ENCODE results near the gene LCN1. TPM values are rescaled to one million over a fixed set of nuclear protein-coding genes. Genes with fewer than 3 reads are reported as not detected.

LCN1 gene
- total RNA-seq, 1 donor: not detected

DNA sequence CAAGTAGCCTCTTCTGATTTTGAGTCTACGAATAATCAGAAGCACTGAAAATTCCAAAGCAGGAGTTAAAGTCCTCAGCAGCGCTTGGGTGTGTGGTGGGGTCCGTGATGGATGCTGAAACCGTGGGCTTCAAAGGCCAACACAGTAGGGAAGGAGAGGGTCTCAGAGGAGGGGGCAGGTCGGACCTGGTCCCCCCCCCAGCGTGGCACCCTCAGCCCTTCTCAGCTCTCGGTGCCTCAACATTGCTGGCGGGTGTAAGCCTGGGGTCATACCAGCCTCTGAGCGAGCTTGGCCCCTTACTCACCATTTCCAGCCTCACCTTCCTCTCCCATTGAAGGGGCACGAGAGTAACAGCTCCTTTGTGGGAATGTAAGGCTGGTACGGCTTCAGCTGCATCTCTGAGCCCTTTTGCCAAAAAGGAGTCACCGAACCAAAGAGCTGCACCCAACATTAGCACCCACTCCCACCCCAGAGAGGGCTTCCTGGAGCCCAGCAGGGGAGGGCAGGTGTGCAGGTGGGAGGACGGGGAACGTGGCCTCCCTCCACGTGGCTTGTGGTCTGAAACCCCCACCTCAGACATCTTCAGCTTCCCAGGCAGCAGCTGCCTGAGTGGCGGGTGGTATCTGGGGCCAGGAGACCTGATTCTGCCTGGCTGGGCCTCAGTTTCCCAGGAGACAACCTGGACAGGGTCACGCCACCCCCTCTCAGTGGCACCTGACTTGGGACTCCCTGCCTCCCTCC is 6.7 kb upstream of the LCN1 start:
- H3K36me3 ChIP-seq (ENCODE audit: insufficient read depth, low read length): no peaks in the 10 kb centered on the region
- peaks cover 3% of the 10 kb centered on the region for H3K4me1 ChIP-seq (ENCODE audit: insufficient read depth, low read length)
- no peaks in the 10 kb centered on the region for H4K20me1 ChIP-seq (ENCODE audit: insufficient read depth, low read length)
- H3K79me2 ChIP-seq (ENCODE audit: insufficient read depth, low read length): no peaks in the 10 kb centered on the region
- no peak overlapping the region for H2AFZ ChIP-seq (ENCODE audit: low read length)
- no peaks in the 10 kb centered on the region for H3K9me3 ChIP-seq (ENCODE audit: low read depth, low read length)
- peak; percentile 61 for DNase-seq (ENCODE audit: insufficient read length, low spot score, missing footprints)
- no peak overlapping the region for H3K4me2 ChIP-seq (ENCODE audit: insufficient read depth, low read length)
- no peak overlapping the region for H3K27ac ChIP-seq (ENCODE audit: low read depth, low read length)
- H3K4me3 ChIP-seq (ENCODE audit: insufficient read depth, low read length): no peak overlapping the region
- H3K27me3 ChIP-seq (ENCODE audit: insufficient read depth, low read length): no peaks in the 10 kb centered on the region
- TF ChIP-seq, protein P1, sequence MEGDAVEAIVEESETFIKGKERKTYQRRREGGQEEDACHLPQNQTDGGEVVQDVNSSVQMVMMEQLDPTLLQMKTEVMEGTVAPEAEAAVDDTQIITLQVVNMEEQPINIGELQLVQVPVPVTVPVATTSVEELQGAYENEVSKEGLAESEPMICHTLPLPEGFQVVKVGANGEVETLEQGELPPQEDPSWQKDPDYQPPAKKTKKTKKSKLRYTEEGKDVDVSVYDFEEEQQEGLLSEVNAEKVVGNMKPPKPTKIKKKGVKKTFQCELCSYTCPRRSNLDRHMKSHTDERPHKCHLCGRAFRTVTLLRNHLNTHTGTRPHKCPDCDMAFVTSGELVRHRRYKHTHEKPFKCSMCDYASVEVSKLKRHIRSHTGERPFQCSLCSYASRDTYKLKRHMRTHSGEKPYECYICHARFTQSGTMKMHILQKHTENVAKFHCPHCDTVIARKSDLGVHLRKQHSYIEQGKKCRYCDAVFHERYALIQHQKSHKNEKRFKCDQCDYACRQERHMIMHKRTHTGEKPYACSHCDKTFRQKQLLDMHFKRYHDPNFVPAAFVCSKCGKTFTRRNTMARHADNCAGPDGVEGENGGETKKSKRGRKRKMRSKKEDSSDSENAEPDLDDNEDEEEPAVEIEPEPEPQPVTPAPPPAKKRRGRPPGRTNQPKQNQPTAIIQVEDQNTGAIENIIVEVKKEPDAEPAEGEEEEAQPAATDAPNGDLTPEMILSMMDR (IDR thresholded peaks at IDR 0.05; ENCODE audit: extremely low read depth, low read depth, low read length): no peak

DNA sequence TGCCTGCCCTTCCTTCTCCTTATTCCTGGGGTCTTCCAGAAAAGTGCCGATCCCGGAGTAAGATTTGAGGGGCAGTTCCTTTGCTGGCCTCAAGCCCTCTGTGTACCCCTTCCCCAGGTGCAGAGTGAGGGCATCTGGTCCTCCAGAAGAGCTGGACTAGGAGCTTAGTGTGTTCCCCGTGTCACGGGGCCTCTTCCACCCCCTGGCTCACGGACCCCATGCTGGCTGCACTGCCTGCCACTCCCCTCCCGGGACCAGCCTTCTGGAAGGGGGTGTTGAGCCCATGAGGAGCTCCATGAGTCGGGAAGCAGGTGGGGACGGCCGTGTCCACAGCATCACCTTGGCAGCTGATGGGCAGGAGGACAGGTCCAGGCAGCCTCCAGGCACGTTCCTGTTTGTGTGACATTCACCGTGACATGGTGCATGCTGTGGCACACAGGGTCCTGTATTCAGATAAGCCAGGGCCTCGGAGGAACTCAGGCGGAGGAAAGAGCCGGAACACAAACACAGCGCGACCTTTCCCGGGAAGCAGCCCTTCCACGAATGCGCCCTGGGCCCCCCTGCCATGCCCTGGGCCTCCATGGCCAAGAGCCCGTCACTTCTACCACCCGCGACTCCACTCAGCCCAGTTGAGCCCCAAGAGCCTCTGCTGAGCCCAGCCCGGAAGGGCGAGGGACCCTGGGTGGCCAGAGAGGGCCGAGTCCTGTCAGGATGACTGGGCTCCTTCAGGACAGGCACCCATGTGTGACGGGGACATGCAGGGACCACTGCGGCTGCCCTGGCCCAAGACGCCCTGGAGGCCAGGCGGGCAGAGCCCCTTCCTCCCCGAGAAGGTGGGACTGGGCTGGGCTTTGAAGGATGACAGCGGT is 5.9 kb upstream of the LCN1 start:
- DNase-seq (ENCODE audit: insufficient read length, low spot score, missing footprints): peak; percentile 62
- no peak overlapping the region for H3K4me2 ChIP-seq (ENCODE audit: insufficient read depth, low read length)
- no peaks in the 10 kb centered on the region for H4K20me1 ChIP-seq (ENCODE audit: insufficient read depth, low read length)
- H3K4me3 ChIP-seq (ENCODE audit: insufficient read depth, low read length): no peak overlapping the region
- no peaks in the 10 kb centered on the region for H3K9me3 ChIP-seq (ENCODE audit: low read depth, low read length)
- H3K79me2 ChIP-seq (ENCODE audit: insufficient read depth, low read length): no peaks in the 10 kb centered on the region
- H3K27ac ChIP-seq (ENCODE audit: low read depth, low read length): no peak overlapping the region
- TF ChIP-seq, protein P1 (IDR thresholded peaks at IDR 0.05; ENCODE audit: extremely low read depth, low read depth, low read length): no peak
- H2AFZ ChIP-seq (ENCODE audit: low read length): no peak overlapping the region
- H3K4me1 ChIP-seq (ENCODE audit: insufficient read depth, low read length): peaks cover 3% of the 10 kb centered on the region
- H3K36me3 ChIP-seq (ENCODE audit: insufficient read depth, low read length): no peaks in the 10 kb centered on the region
- H3K27me3 ChIP-seq (ENCODE audit: insufficient read depth, low read length): no peaks in the 10 kb centered on the region

DNA sequence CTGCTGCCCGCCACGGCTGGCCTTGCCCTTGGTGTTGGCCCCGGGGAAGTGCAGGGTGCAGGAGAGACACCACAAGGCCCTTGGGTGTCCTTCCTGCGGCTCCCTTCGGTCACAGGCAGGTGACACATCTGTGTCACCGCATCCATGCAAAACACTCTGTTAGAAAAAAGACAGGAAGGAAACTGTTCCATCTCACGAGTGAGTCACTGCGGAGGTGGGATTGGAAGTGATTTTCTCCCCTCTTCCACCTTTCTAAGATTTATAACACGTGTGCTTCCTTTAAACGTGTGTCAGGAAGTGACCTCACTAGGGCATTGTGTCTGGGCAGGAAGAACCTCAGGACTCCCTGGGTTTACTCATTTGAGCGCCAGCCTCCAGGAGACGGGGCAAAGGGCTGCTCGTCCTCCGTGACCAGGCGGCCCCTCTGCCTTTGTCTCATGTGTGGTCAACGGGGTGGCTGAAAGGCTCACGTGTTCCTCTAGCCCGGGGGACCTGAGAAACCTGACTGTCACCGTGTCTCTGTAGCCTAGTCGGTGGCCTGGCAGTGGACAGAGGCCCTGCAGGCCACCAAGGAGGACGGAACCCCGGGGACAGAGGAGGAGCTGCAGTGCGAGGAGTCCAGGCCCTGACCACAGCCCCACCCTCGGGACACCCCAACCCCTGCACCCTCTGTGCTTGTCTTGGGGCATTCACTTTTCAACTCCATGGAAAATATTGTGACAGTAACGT is 4.9 kb upstream of the LCN1 start:
- Histone ChIP-seq H3K4me1 (ENCODE audit: insufficient read depth, low read length) (peaks cover 3% of the 10 kb centered on the region), H2AFZ (ENCODE audit: low read length) (no peak overlapping the region), H3K9me3 (ENCODE audit: low read depth, low read length) (no peaks in the 10 kb centered on the region), H3K27ac (ENCODE audit: low read depth, low read length) (no peak overlapping the region), H3K27me3 (ENCODE audit: insufficient read depth, low read length) (no peaks in the 10 kb centered on the region), H3K4me3 (ENCODE audit: insufficient read depth, low read length) (no peak overlapping the region), H4K20me1 (ENCODE audit: insufficient read depth, low read length) (no peaks in the 10 kb centered on the region), H3K36me3 (ENCODE audit: insufficient read depth, low read length) (no peaks in the 10 kb centered on the region), H3K4me2 (ENCODE audit: insufficient read depth, low read length) (no peak overlapping the region), H3K79me2 (ENCODE audit: insufficient read depth, low read length) (no peaks in the 10 kb centered on the region)
- TF ChIP-seq, protein P1 (IDR thresholded peaks at IDR 0.05; ENCODE audit: extremely low read depth, low read depth, low read length): no peak
- DNase-seq (ENCODE audit: insufficient read length, low spot score, missing footprints): peak; percentile 27

All from osteoblast (primary cell).